ENCODE results near the gene IQSEC2.

DNA sequence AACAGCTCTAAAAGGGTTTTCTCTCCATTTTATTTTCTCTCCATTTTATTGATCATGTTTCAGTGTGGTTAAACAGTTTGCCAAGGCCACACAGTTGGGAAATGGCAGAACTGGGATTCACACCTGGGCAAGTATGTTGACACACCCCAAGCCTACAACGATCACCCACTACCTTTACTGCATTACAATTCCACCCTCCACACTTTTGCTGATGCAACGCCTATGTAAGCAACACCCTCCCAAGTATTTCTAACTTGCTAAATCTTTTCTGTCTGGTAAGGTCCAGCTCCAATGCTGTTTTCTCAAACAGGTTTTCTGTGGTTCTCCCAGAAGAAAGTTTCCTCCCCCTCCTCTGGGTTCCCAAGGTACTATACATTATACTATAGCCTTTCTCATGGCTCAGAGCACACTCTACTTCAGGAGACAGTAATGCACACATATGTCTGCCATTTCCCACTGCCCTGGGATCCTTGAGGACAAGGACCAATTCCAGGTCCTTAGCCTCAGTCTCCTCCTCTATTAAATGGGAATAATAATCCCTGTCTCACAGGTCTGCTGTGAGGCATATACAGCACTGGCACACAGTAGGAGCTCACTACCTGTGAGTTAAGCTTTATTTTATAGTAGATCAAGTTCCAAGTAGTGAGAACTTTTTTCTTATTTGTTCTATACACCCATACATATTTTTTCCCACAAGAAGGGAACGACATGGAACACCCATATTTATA lies 27.9 kb downstream of the IQSEC2 start:
- TF ChIP-seq, protein P1, sequence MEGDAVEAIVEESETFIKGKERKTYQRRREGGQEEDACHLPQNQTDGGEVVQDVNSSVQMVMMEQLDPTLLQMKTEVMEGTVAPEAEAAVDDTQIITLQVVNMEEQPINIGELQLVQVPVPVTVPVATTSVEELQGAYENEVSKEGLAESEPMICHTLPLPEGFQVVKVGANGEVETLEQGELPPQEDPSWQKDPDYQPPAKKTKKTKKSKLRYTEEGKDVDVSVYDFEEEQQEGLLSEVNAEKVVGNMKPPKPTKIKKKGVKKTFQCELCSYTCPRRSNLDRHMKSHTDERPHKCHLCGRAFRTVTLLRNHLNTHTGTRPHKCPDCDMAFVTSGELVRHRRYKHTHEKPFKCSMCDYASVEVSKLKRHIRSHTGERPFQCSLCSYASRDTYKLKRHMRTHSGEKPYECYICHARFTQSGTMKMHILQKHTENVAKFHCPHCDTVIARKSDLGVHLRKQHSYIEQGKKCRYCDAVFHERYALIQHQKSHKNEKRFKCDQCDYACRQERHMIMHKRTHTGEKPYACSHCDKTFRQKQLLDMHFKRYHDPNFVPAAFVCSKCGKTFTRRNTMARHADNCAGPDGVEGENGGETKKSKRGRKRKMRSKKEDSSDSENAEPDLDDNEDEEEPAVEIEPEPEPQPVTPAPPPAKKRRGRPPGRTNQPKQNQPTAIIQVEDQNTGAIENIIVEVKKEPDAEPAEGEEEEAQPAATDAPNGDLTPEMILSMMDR (IDR thresholded peaks at IDR 0.05), result no peak
- no peak for TF ChIP-seq POLR2A (IDR thresholded peaks at IDR 0.05)

Data from esophagus squamous epithelium (tissue), 4 donors.